ENCODE data around the gene SBSN. TPM values are rescaled to one million over a fixed set of nuclear protein-coding genes. Genes with fewer than 3 reads are reported as not detected.
"Not testable (repeated sequence)": the region's sequence is repeated elsewhere in the genome, so short reads cannot be mapped to it uniquely, and the experiment has no call there.

The SBSN gene
- polyA plus RNA-seq, 5 donors: not detected

GRCh38 chr19:35476149-35476548, 52.0 kb downstream of the SBSN start:
- DNase-seq: no peak

DNA sequence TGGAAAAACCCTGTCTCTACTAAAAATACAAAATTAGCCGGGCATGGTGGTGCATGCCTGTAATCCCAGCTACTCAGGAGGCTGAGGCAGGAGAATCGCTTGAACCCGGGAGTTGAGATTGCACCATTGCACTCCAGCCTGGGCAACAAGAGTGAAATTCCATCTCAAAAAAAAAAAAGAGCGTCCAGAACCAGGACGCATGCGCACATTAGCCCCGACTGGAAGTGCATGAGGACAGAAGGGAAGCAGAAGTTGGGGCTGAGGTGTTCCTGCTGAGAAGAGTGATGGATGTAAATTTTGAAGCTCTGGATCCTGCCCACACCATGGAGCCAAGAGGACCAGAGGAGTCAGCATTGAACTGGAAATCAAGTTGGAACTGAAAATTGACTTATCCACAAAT, 53.5 kb downstream of the SBSN start:
- DNase-seq: not testable (repeated sequence)

DNA sequence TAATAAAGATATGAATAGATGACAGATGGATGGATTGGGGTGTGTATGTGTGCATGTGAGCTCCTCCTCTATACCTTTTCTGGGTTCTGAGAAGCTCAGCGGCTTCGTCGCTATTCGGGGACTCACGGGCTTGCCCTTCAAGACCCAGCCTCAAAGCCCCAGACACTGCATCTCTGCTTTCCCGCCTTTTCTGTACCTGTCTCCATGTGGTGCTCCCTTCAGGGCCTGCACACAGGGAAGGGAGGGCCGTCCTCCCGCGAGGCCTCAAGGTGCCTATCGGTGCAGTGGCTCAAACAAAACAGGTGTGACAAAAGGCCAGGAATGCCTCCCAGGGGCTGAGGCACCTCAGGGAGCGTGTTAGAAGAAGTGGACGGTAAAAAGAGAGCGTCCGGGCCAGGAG, 54.0 kb downstream of the SBSN start:
- DNase-seq: no peak

Other genes with a start within 250 kb of the SBSN start
- under 1 TPM; 0.21 to 0.77 (median 0.26) TPM for gene HAMP, start 245.8 kb downstream of the SBSN start, polyA plus RNA-seq (ENCODE audit: insufficient read depth in 1 of 5, insufficient read length in 5 of 5, low replicate concordance in 1 of 5)
- 10 to 100 TPM in 2 of 5 donors, 1 to 10 TPM in 3; 1.4 to 15.2 (median 2.8) TPM for gene MAG, start 236.2 kb downstream of the SBSN start, polyA plus RNA-seq (ENCODE audit: insufficient read depth in 1 of 5, insufficient read length in 5 of 5, low replicate concordance in 1 of 5)
- 10 to 100 TPM in 2 of 5 donors, 1 to 10 TPM in 3; 5.3 to 61.8 (median 8.3) TPM for gene CD22, start 199.1 kb downstream of the SBSN start, polyA plus RNA-seq (ENCODE audit: insufficient read depth in 1 of 5, insufficient read length in 5 of 5, low replicate concordance in 1 of 5)
- gene FFAR1, start 180.4 kb downstream of the SBSN start, polyA plus RNA-seq (ENCODE audit: insufficient read depth in 1 of 5, insufficient read length in 5 of 5, low replicate concordance in 1 of 5): under 1 TPM in 3 of 5 donors, not detected in 2; 0.10 to 0.49 (median 0.44) TPM
- gene FFAR3, start 169.9 kb downstream of the SBSN start, polyA plus RNA-seq (ENCODE audit: insufficient read depth in 1 of 5, insufficient read length in 5 of 5, low replicate concordance in 1 of 5): under 1 TPM in 3 of 5 donors, not detected in 2; 0.29 to 0.39 (median 0.29) TPM
- under 1 TPM in 2 of 5 donors, not detected in 3; 0.10 to 0.25 TPM for gene GPR42, start 157.2 kb downstream of the SBSN start, polyA plus RNA-seq (ENCODE audit: insufficient read depth in 1 of 5, insufficient read length in 5 of 5, low replicate concordance in 1 of 5)
- gene FFAR2, start 80.1 kb downstream of the SBSN start, polyA plus RNA-seq (ENCODE audit: insufficient read depth in 1 of 5, insufficient read length in 5 of 5, low replicate concordance in 1 of 5): under 1 TPM; 0.19 to 0.49 (median 0.34) TPM
- gene KRTDAP, start 37.8 kb downstream of the SBSN start, polyA plus RNA-seq (ENCODE audit: insufficient read depth in 1 of 5, insufficient read length in 5 of 5, low replicate concordance in 1 of 5): 1 to 10 TPM in 4 of 5 donors, under 1 TPM in 1; 0.69 to 1.8 (median 1.4) TPM
- gene DMKN, start 14.7 kb downstream of the SBSN start, polyA plus RNA-seq (ENCODE audit: insufficient read depth in 1 of 5, insufficient read length in 5 of 5, low replicate concordance in 1 of 5): 100 to 1,000 TPM in 4 of 5 donors, 10 to 100 TPM in 1; 91.2 to 146 (median 119) TPM
- not detected for gene GAPDHS, start 5.1 kb upstream of the SBSN start, polyA plus RNA-seq (ENCODE audit: insufficient read depth in 1 of 5, insufficient read length in 5 of 5, low replicate concordance in 1 of 5)
- 10 to 100 TPM; 48.9 to 78.4 (median 58.9) TPM for gene TMEM147, start 17.3 kb upstream of the SBSN start, polyA plus RNA-seq (ENCODE audit: insufficient read depth in 1 of 5, insufficient read length in 5 of 5, low replicate concordance in 1 of 5)
- gene ATP4A, start 35.3 kb upstream of the SBSN start, polyA plus RNA-seq (ENCODE audit: insufficient read depth in 1 of 5, insufficient read length in 5 of 5, low replicate concordance in 1 of 5): not detected
- not detected for gene PMIS2, start 57.9 kb upstream of the SBSN start, polyA plus RNA-seq (ENCODE audit: insufficient read depth in 1 of 5, insufficient read length in 5 of 5, low replicate concordance in 1 of 5)
- 10 to 100 TPM; 25.0 to 31.9 (median 28.0) TPM for gene HAUS5, start 84.4 kb upstream of the SBSN start, polyA plus RNA-seq (ENCODE audit: insufficient read depth in 1 of 5, insufficient read length in 5 of 5, low replicate concordance in 1 of 5)
- gene RBM42, start 100.7 kb upstream of the SBSN start, polyA plus RNA-seq (ENCODE audit: insufficient read depth in 1 of 5, insufficient read length in 5 of 5, low replicate concordance in 1 of 5): 10 to 100 TPM; 43.0 to 84.8 (median 53.7) TPM
- 1 to 10 TPM; 1.5 to 4.6 (median 2.0) TPM for gene ETV2, start 113.4 kb upstream of the SBSN start, polyA plus RNA-seq (ENCODE audit: insufficient read depth in 1 of 5, insufficient read length in 5 of 5, low replicate concordance in 1 of 5)
- gene COX6B1, start 120.0 kb upstream of the SBSN start, polyA plus RNA-seq (ENCODE audit: insufficient read depth in 1 of 5, insufficient read length in 5 of 5, low replicate concordance in 1 of 5): 100 to 1,000 TPM; 214 to 280 (median 243) TPM
- gene UPK1A, start 138.2 kb upstream of the SBSN start, polyA plus RNA-seq (ENCODE audit: insufficient read depth in 1 of 5, insufficient read length in 5 of 5, low replicate concordance in 1 of 5): under 1 TPM in 4 of 5 donors, not detected in 1; 0.18 to 0.40 (median 0.21) TPM
- gene ZBTB32, start 176.2 kb upstream of the SBSN start, polyA plus RNA-seq (ENCODE audit: insufficient read depth in 1 of 5, insufficient read length in 5 of 5, low replicate concordance in 1 of 5): under 1 TPM; 0.29 to 0.85 (median 0.57) TPM
- 10 to 100 TPM; 21.3 to 40.3 (median 28.0) TPM for gene KMT2B, start 189.7 kb upstream of the SBSN start, polyA plus RNA-seq (ENCODE audit: insufficient read depth in 1 of 5, insufficient read length in 5 of 5, low replicate concordance in 1 of 5)
- gene IGFLR1, start 214.1 kb upstream of the SBSN start, polyA plus RNA-seq (ENCODE audit: insufficient read depth in 1 of 5, insufficient read length in 5 of 5, low replicate concordance in 1 of 5): 1 to 10 TPM; 3.1 to 7.1 (median 4.1) TPM
- gene U2AF1L4, start 217.1 kb upstream of the SBSN start, polyA plus RNA-seq (ENCODE audit: insufficient read depth in 1 of 5, insufficient read length in 5 of 5, low replicate concordance in 1 of 5): 10 to 100 TPM; 15.1 to 21.7 (median 16.6) TPM
- 10 to 100 TPM; 45.5 to 72.8 (median 52.3) TPM for gene PSENEN, start 217.3 kb upstream of the SBSN start, polyA plus RNA-seq (ENCODE audit: insufficient read depth in 1 of 5, insufficient read length in 5 of 5, low replicate concordance in 1 of 5)
- 10 to 100 TPM in 2 of 5 donors, 1 to 10 TPM in 3; 8.2 to 14.4 (median 9.6) TPM for gene LIN37, start 220.3 kb upstream of the SBSN start, polyA plus RNA-seq (ENCODE audit: insufficient read depth in 1 of 5, insufficient read length in 5 of 5, low replicate concordance in 1 of 5)
- gene HSPB6, start 228.7 kb upstream of the SBSN start, polyA plus RNA-seq (ENCODE audit: insufficient read depth in 1 of 5, insufficient read length in 5 of 5, low replicate concordance in 1 of 5): 100 to 1,000 TPM in 1 of 5 donors, 10 to 100 TPM in 4; 47.3 to 158 (median 71.5) TPM
- 10 to 100 TPM; 15.9 to 21.4 (median 20.2) TPM for gene PROSER3, start 229.9 kb upstream of the SBSN start, polyA plus RNA-seq (ENCODE audit: insufficient read depth in 1 of 5, insufficient read length in 5 of 5, low replicate concordance in 1 of 5)
- gene ARHGAP33, start 247.3 kb upstream of the SBSN start, polyA plus RNA-seq (ENCODE audit: insufficient read depth in 1 of 5, insufficient read length in 5 of 5, low replicate concordance in 1 of 5): 10 to 100 TPM; 21.8 to 40.7 (median 27.3) TPM